H1 (cell line): ENCODE data around the gene LHFPL3. TPM values are rescaled to one million over a fixed set of nuclear protein-coding genes. Genes with fewer than 3 reads are reported as not detected.

Experiments
- CTCF ChIA-PET: fragments of 300-600 bp; sonication (Branson Sonifier 250); formaldehyde crosslinking; loops from one replicate; lab custom pipeline; 2021; ENCODE audit not compliant: partially characterized antibody; lab: Charles Lee
- POLR2A ChIA-PET: fragments of 300-600 bp; sonication (Branson Sonifier 250); formaldehyde crosslinking; loops from one replicate; lab custom pipeline; 2021; ENCODE audit warnings: inconsistent platforms; ENCODE audit not compliant: partially characterized antibody; lab: Charles Lee
- DNase-seq, 2 experiments: peaks; one replicate each; pipeline versions ENCODE4 v3.0.0 to v3.0.0-alpha.2; 2010 to 2022; ENCODE audit warnings: low spot score in 2 of 2, low read depth in 1 of 2, mixed read lengths in 1 of 2
- FAIRE-seq: peaks from 2 replicates; lab custom pipeline; 2011; peaks lifted over from hg19 to GRCh38; lab: Jason Lieb, UNC
- H2AFZ ChIP-seq: 2 replicates; pipeline ENCODE4 v1.8.1; 2012; ENCODE audit warnings: low read length, inconsistent platforms
- H2AK5ac ChIP-seq: 2 replicates; pipeline ENCODE4 v1.6.1; 2013; ENCODE audit warnings: low read depth, low read length
- H2BK120ac ChIP-seq: replicated peaks from 2 replicates; pipeline ENCODE3; 2013; ENCODE audit warnings: low read depth, low read length, inconsistent platforms
- H2BK12ac ChIP-seq: 2 replicates; pipeline ENCODE4 v1.6.1; 2013; ENCODE audit warnings: low read depth, low read length
- H2BK15ac ChIP-seq: 2 replicates; pipeline ENCODE4 v1.6.1; 2013; ENCODE audit warnings: low read length
- H2BK20ac ChIP-seq: 2 replicates; pipeline ENCODE4 v1.6.1; 2013; ENCODE audit warnings: low read length
- H2BK5ac ChIP-seq: 2 replicates; pipeline ENCODE4 v1.6.1; 2013; ENCODE audit warnings: low read depth, low read length
- H3K14ac ChIP-seq: 2 replicates; pipeline ENCODE4 v1.6.1; 2013; ENCODE audit warnings: inconsistent platforms; ENCODE audit not compliant: insufficient read length
- H3K18ac ChIP-seq: 2 replicates; pipeline ENCODE4 v1.6.1; 2013; ENCODE audit warnings: low read length; ENCODE audit errors: extremely low read depth
- H3K23ac ChIP-seq: 2 replicates; pipeline ENCODE4 v1.6.1; 2013; ENCODE audit warnings: inconsistent platforms; ENCODE audit not compliant: insufficient read length
- H3K23me2 ChIP-seq: 2 replicates; pipeline ENCODE4 v1.6.1; 2013; ENCODE audit warnings: low read depth, low read length
- H3K27ac ChIP-seq: 2 replicates; pipeline ENCODE4 v1.6.1; 2011; ENCODE audit warnings: low read depth, low read length, inconsistent platforms
- H3K27me3 ChIP-seq, 4 experiments: replicated peaks in 1 of 4; 1 replicate in 1 of 4; 2 replicates in 3 of 4; pipeline versions ENCODE4 v1.6.1 to v1.8.1; 2011 to 2013; ENCODE audit warnings: low read length in 3 of 4, mild to moderate bottlenecking in 3 of 4, inconsistent platforms in 2 of 4, mixed read lengths in 2 of 4, moderate library complexity in 1 of 4; ENCODE audit not compliant: control insufficient read depth in 3 of 4, insufficient read depth in 3 of 4; ENCODE audit errors: extremely low read depth in 1 of 4
- H3K36me3 ChIP-seq, 4 experiments: 2 replicates each; pipeline versions ENCODE4 v1.6.1 to v1.8.1; 2011 to 2013; ENCODE audit warnings: mild to moderate bottlenecking in 4 of 4, low read length in 3 of 4, moderate library complexity in 2 of 4, control low read depth in 1 of 4, inconsistent platforms in 1 of 4; ENCODE audit not compliant: insufficient read depth in 4 of 4, control insufficient read depth in 2 of 4
- H3K4ac ChIP-seq: replicated peaks from 2 replicates; pipeline ENCODE3; 2013; ENCODE audit warnings: low read length, low read depth, mixed read lengths, inconsistent platforms; ENCODE audit not compliant: insufficient read length
- H3K4me1 ChIP-seq, 4 experiments: replicated peaks in 1 of 4; 1 replicate in 1 of 4; 2 replicates in 3 of 4; pipeline versions ENCODE4 v1.6.1 to v1.8.1; 2011 to 2013; ENCODE audit warnings: low read length in 3 of 4, inconsistent platforms in 2 of 4, mixed read lengths in 1 of 4; ENCODE audit not compliant: insufficient read depth in 4 of 4, control insufficient read depth in 3 of 4
- H3K4me2 ChIP-seq, 2 experiments: 2 replicates each; pipeline versions ENCODE4 v1.6.1 to v1.8.1; 2011 to 2013; ENCODE audit warnings: low read depth in 2 of 2, low read length in 2 of 2, control low read depth in 1 of 2, inconsistent platforms in 1 of 2, mild to moderate bottlenecking in 1 of 2; ENCODE audit not compliant: insufficient read depth in 1 of 2
- H3K4me3 ChIP-seq, 4 experiments: fragments of 200-600, 300-600 bp in 1 of 4; sonication (generic), shearing (Covaris generic), sonication (Bioruptor Twin) in 1 of 4; 2 replicates each; pipeline versions ENCODE4 v1.5.1 to v1.8.1; 2011 to 2016; ENCODE audit warnings: low read length in 4 of 4, low read depth in 3 of 4, control low read depth in 2 of 4, inconsistent platforms in 2 of 4, mild to moderate bottlenecking in 2 of 4, mixed read lengths in 1 of 4, moderate library complexity in 1 of 4; ENCODE audit not compliant: insufficient read depth in 2 of 4; ENCODE audit errors: extremely low read depth in 1 of 4
- H3K56ac ChIP-seq: replicated peaks from 2 replicates; pipeline ENCODE3; 2013; ENCODE audit warnings: low read depth, mild to moderate bottlenecking, mixed read lengths, low read length, inconsistent platforms; ENCODE audit not compliant: insufficient read length
- H3K79me1 ChIP-seq: 2 replicates; pipeline ENCODE4 v1.6.1; 2013; ENCODE audit warnings: low read depth, low read length, control low read depth
- H3K79me2 ChIP-seq, 2 experiments: 2 replicates each; pipeline versions ENCODE4 v1.6.1 to v1.8.1; 2012 to 2013; ENCODE audit warnings: low read length in 2 of 2, mild to moderate bottlenecking in 2 of 2, inconsistent platforms in 1 of 2; ENCODE audit not compliant: insufficient read depth in 2 of 2, control insufficient read depth in 1 of 2
- H3K9ac ChIP-seq, 4 experiments: replicated peaks in 1 of 4; 1 replicate in 1 of 4; 2 replicates in 3 of 4; pipeline versions ENCODE4 v1.6.1 to v1.8.1; 2011 to 2013; ENCODE audit warnings: low read depth in 3 of 4, low read length in 3 of 4, control low read depth in 2 of 4, mild to moderate bottlenecking in 2 of 4, moderate library complexity in 2 of 4, inconsistent platforms in 1 of 4; ENCODE audit errors: extremely low read depth in 1 of 4
- H3K9me3 ChIP-seq, 2 experiments: 2 replicates each; pipeline versions ENCODE4 v1.6.1 to v1.8.1; 2012 to 2013; ENCODE audit warnings: mild to moderate bottlenecking in 2 of 2, moderate library complexity in 2 of 2, control low read depth in 1 of 2, inconsistent platforms in 1 of 2, low read depth in 1 of 2, low read length in 1 of 2, mixed read lengths in 1 of 2; ENCODE audit not compliant: insufficient read depth in 2 of 2
- H4K20me1 ChIP-seq, 2 experiments: replicated peaks in 1 of 2; 2 replicates each; pipeline versions ENCODE3 to v1.8.1; 2011 to 2013; ENCODE audit warnings: inconsistent platforms in 2 of 2, low read length in 2 of 2, mild to moderate bottlenecking in 1 of 2; ENCODE audit not compliant: insufficient read depth in 2 of 2, control insufficient read depth in 1 of 2
- H4K5ac ChIP-seq: 2 replicates; pipeline ENCODE4 v1.6.1; 2013; ENCODE audit warnings: low read length, low read depth, mixed read lengths, inconsistent platforms; ENCODE audit not compliant: insufficient read length
- H4K8ac ChIP-seq: 2 replicates; pipeline ENCODE4 v1.8.0; 2013; ENCODE audit warnings: mild to moderate bottlenecking, moderate library complexity, low read length, inconsistent platforms; ENCODE audit not compliant: insufficient read depth; ENCODE audit errors: extremely low read depth
- H4K91ac ChIP-seq: replicated peaks from 2 replicates; pipeline ENCODE3; 2013; ENCODE audit warnings: low read length, mixed read lengths, inconsistent platforms; ENCODE audit not compliant: insufficient read length
- ASH2L ChIP-seq: fragments of 200-600, 300-600 bp; sonication (generic); IDR thresholded peaks from one replicate; pipeline ENCODE4 v1.7.1; 2017; ENCODE audit warnings: low read length
- BRCA1 ChIP-seq: IDR thresholded peaks from 2 replicates; pipeline ENCODE4 v1.6.1; 2012; ENCODE audit warnings: low read depth, low read length, improper control_type of control experiment
- PHF8 ChIP-seq: fragments of 200-600 bp; sonication (generic); conservative IDR thresholded peaks from 2 replicates; pipeline ENCODE4 v1.7.1; 2012; ENCODE audit warnings: low read depth, mild to moderate bottlenecking, inconsistent platforms, low read length, moderate library complexity
- TEAD4 ChIP-seq: IDR thresholded peaks from 2 replicates; pipeline ENCODE4 v1.6.1; 2012; ENCODE audit warnings: low read depth, low read length, inconsistent platforms, mixed read lengths
- WGBS, 2 experiments: shearing (Covaris generic) in 1 of 2; methylation state at CpG; one replicate each; pipeline versions ENCODE4 v1.1.6 to v1.1.7; 2013 to 2015; ENCODE audit warnings: low lambda C conversion rate in 2 of 2, mixed read lengths in 2 of 2, inconsistent platforms in 1 of 2, low coverage in 1 of 2, missing lambda C conversion rate in 1 of 2; ENCODE audit not compliant: insufficient replicate concordance in 2 of 2, insufficient coverage in 1 of 2, insufficient read length in 1 of 2; ENCODE audit errors: extremely low coverage in 1 of 2, missing lambda C conversion rate in 1 of 2; 5-methylcytosine and 5-hydroxymethylcytosine counted together
- polyA plus RNA-seq, 7 experiments: library from polyadenylated mRNA; depleted of rRNA in 3 of 7; stranded (reverse) in 5 of 7; unstranded in 2 of 7; fragments of >200 nt in 5 of 7; fragments of 200-250 nt in 2 of 7; gene quantifications; 1 replicate in 5 of 7; 2 replicates in 1 of 7; 4 replicates in 1 of 7; pipeline versions ENCODE4 v1.2.1 to v1.2.3, GENCODE V29; 2011 to 2013; ENCODE audit warnings: missing spikeins in 2 of 7, mixed read lengths in 2 of 7
- total RNA-seq: library from RNA; stranded (reverse); fragmentation: NEBNext Ultra II Directional; extraction: Animal tissue kit (Norgen Biotek cat#: 25700); gene quantifications from 2 replicates; pipeline ENCODE4 v1.2.1, GENCODE V29; 2021

Gene LHFPL3
- total and polyA plus RNA-seq, 2 of the 8 experiments (the other 6 are each of a cell fraction or from before 2014, with no cell fraction given) = 0.24 to 0.50 TPM

DNA sequence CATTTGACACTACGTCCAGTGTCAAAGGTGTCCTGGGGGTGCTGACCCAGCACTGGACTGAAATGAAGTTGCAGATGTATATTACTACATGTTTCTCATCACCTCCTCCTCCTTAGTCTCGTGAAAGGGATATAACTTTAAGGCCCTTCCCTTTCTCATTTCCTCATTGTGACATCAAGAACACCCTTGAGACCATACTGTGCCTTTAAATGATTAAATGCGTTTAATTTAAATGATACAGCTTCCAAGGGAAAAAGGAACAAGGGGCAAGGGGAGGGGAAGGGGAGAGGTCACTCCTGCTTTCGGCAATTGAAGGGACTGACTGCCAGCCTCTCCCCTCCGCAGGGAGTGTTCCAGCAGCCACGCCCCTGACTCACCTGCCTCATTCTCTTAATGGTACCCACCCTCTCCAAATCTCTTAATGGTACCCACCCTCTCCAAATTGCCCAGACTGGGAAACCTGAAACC, 605.2 kb downstream of the LHFPL3 start:
- Histone ChIP-seq H4K20me1 (peaks cover 0 to 4% of the 10 kb centered on the region in 2 experiments), H3K4me3 (no peak overlapping the region), H2AK5ac (no peak overlapping the region), H3K4me2 (no peak overlapping the region), H2AFZ (no peak overlapping the region), H4K5ac (no peak overlapping the region), H2BK15ac (no peak overlapping the region), H2BK120ac (no peak overlapping the region), H3K27me3 (no peaks in the 10 kb centered on the region), H3K23ac (no peak overlapping the region), H3K23me2 (peaks cover 4% of the 10 kb centered on the region), H3K14ac (no peak overlapping the region), H2BK12ac (no peak overlapping the region), H2BK20ac (no peak overlapping the region), H4K8ac (no peak overlapping the region), H3K36me3 (no peaks in the 10 kb centered on the region), H3K27ac (no peak overlapping the region), H3K18ac (no peak overlapping the region), H3K79me2 (no peaks in the 10 kb centered on the region; a peak in 1 of 4 replicates), H3K4ac (no peak overlapping the region), H2BK5ac (no peak overlapping the region), H3K56ac (no peak overlapping the region), H4K91ac (no peak overlapping the region), H3K4me1 (peaks cover 0 to 11% (median 4%) of the 10 kb centered on the region in 4 experiments; a peak in 4 of 7 replicates), H3K79me1 (no peaks in the 10 kb centered on the region), H3K9me3 (no peaks in the 10 kb centered on the region), H3K9ac (no peak overlapping the region)
- no peak for TF ChIP-seq ASH2L
- no peak for TF ChIP-seq TEAD4
- no peak for TF ChIP-seq PHF8
- no peak for TF ChIP-seq BRCA1
- 66% methylated on average over 6 of the region's 6 CpGs; no CpG with 5 or more reads in 1 of the 2 experiments for WGBS, 2 experiments
- DNase-seq (no peak), FAIRE-seq (no peak)
- POLR2A ChIA-PET = no interaction called here
- CTCF ChIA-PET = no interaction called here
